GM18508 (cell line): ENCODE data around the gene AGBL4.
"Not testable (repeated sequence)": the region's sequence is repeated elsewhere in the genome, so short reads cannot be mapped to it uniquely, and the experiment has no call there.

Source experiments
- ATAC-seq: cut with Tn5 transposase; IDR thresholded peaks from one replicate; pipeline ENCODE4 v1.9.1; 2021; ENCODE audit warnings: moderate number of reproducible peaks; ENCODE audit not compliant: insufficient read depth, unreplicated experiment

Gene AGBL4

GRCh38 chr1:50023292-50024159, at the start of gene AGBL4:
TSS of gene AGBL4 (minus strand) at chr1:50023954.
- ATAC-seq: no peak

- ATAC-seq: no peak
Measured at GRCh38 chr1:50066806-50067205, 43.1 kb upstream of the AGBL4 start.

- ATAC-seq: no peak
Measured at GRCh38 chr1:50060279-50060678, 36.5 kb upstream of the AGBL4 start.

GRCh38 chr1:50048791-50049190, 25.0 kb upstream of the AGBL4 start:
- ATAC-seq: no peak

- ATAC-seq: no peak
Measured at GRCh38 chr1:50047916-50048694, 24.4 kb upstream of the AGBL4 start.

GRCh38 chr1:50038237-50038809, 14.6 kb upstream of the AGBL4 start:
- no peak for ATAC-seq

GRCh38 chr1:50027794-50028193, 4.0 kb upstream of the AGBL4 start:
- no peak for ATAC-seq

GRCh38 chr1:49995734-49996133, 28.0 kb downstream of the AGBL4 start:
- ATAC-seq: no peak

GRCh38 chr1:49971088-49971487, 52.7 kb downstream of the AGBL4 start:
- no peak for ATAC-seq

- ATAC-seq: no peak
Measured at GRCh38 chr1:49951385-49951784, 72.4 kb downstream of the AGBL4 start.

- ATAC-seq: not testable (repeated sequence)
Measured at GRCh38 chr1:49915301-49915700, 108.5 kb downstream of the AGBL4 start.

GRCh38 chr1:49906365-49906764, 117.4 kb downstream of the AGBL4 start:
- no peak for ATAC-seq

GRCh38 chr1:49864581-49864980, 159.2 kb downstream of the AGBL4 start:
- ATAC-seq: no peak

- no peak for ATAC-seq
Measured at GRCh38 chr1:49854741-49855140, 169.0 kb downstream of the AGBL4 start.

GRCh38 chr1:49842596-49842995, 181.2 kb downstream of the AGBL4 start:
- no peak for ATAC-seq

- ATAC-seq: no peak
Measured at GRCh38 chr1:49841767-49842166, 182.0 kb downstream of the AGBL4 start.

GRCh38 chr1:49824261-49824660, 199.5 kb downstream of the AGBL4 start:
- ATAC-seq: no peak

GRCh38 chr1:49817681-49818080, 206.1 kb downstream of the AGBL4 start:
- no peak for ATAC-seq

GRCh38 chr1:49787013-49787412, 236.7 kb downstream of the AGBL4 start:
- not testable (repeated sequence) for ATAC-seq

GRCh38 chr1:49765034-49765433, 258.7 kb downstream of the AGBL4 start:
- no peak for ATAC-seq

- not testable (repeated sequence) for ATAC-seq
Measured at GRCh38 chr1:49738118-49738517, 285.6 kb downstream of the AGBL4 start.
